GM12878 (cell line): Measurements from ENCODE around the gene UQCRFS1. TPM values are rescaled to one million over a fixed set of nuclear protein-coding genes. Genes with fewer than 3 reads are reported as not detected.

Source experiments
- ATAC-seq: fragments of 200-7000 bp; cut with Tn5 transposase; 3 replicates; pipeline ENCODE4 v1.9.1; 2020; ENCODE audit warnings: mild to moderate bottlenecking, moderate library complexity
- BruUV-seq: library from RNA; stranded (reverse); fragments of 400-500 nt; replicated peaks from 2 replicates; lab custom pipeline; 2021; lab: Mats Ljungman, UMichigan
- CTCF ChIA-PET: fragments of 300-600 bp; sonication (Branson Sonifier 250); formaldehyde crosslinking; extraction: SDS; loops from one replicate; lab custom pipeline; 2021; ENCODE audit warnings: inconsistent platforms; lab: Yijun Ruan, JAX
- POLR2A ChIA-PET: fragments of 350-600 bp; formaldehyde crosslinking; extraction: SDS; loops from one replicate; lab custom pipeline; 2021; ENCODE audit warnings: inconsistent platforms; lab: Charles Lee
- RAD21 ChIA-PET: fragments of 300-600 bp; sonication (Branson Sonifier 250); formaldehyde crosslinking; loops from one replicate; lab custom pipeline; 2023; ENCODE audit warnings: antibody characterized with exemption; ENCODE audit not compliant: unreplicated experiment; lab: Charles Lee
- SMC1A ChIA-PET: fragments of 300-600 bp; sonication (Branson Sonifier 250); formaldehyde crosslinking; loops from one replicate; lab custom pipeline; 2023; ENCODE audit not compliant: unreplicated experiment, uncharacterized antibody; lab: Charles Lee
- DNase-seq: peaks from one replicate; pipeline ENCODE4 v3.0.0-alpha.2; 2011; ENCODE audit warnings: low read depth, low spot score
- FAIRE-seq: peaks from 3 replicates; lab custom pipeline; 2011; peaks lifted over from hg19 to GRCh38; lab: Jason Lieb, UNC
- H2AFZ ChIP-seq: 2 replicates; pipeline ENCODE4 v1.6.0; 2011; ENCODE audit warnings: low read depth, low read length, control low read depth; ENCODE audit not compliant: control insufficient read depth
- H3K27ac ChIP-seq: 2 replicates; pipeline ENCODE4 v1.5.1; 2011; ENCODE audit warnings: control low read depth; ENCODE audit not compliant: control insufficient read depth, insufficient read depth
- H3K27me3 ChIP-seq, 2 experiments: replicated peaks in 1 of 2; 2 replicates each; pipeline versions ENCODE4 v1.6.0 to v1.6.1; 2011; ENCODE audit warnings: low read length in 1 of 2; ENCODE audit not compliant: control insufficient read depth in 2 of 2, insufficient read depth in 2 of 2
- H3K36me3 ChIP-seq, 2 experiments: 2 replicates each; pipeline ENCODE4 v1.5.1; 2011; ENCODE audit warnings: low read length in 1 of 2; ENCODE audit not compliant: control insufficient read depth in 2 of 2, insufficient read depth in 2 of 2
- H3K4me1 ChIP-seq: 2 replicates; pipeline ENCODE4 v1.6.1; 2011; ENCODE audit warnings: mild to moderate bottlenecking, low read length, moderate library complexity, mixed read lengths; ENCODE audit not compliant: control insufficient read depth, insufficient read depth
- H3K4me2 ChIP-seq: 2 replicates; pipeline ENCODE4 v1.6.0; 2011; ENCODE audit warnings: control low read depth; ENCODE audit not compliant: control insufficient read depth, insufficient read depth
- H3K4me3 ChIP-seq: fragments of 200-600 bp; sonication (generic); 2 replicates; pipeline ENCODE4 v1.5.1; 2016
- H3K79me2 ChIP-seq: 2 replicates; pipeline ENCODE4 v1.6.0; 2011; ENCODE audit warnings: low read length; ENCODE audit not compliant: control insufficient read depth, insufficient read depth
- H3K9ac ChIP-seq: 2 replicates; pipeline ENCODE4 v1.8.0; 2011; ENCODE audit warnings: low read length, control low read depth, mixed read lengths; ENCODE audit not compliant: control insufficient read depth, insufficient read depth
- H3K9me3 ChIP-seq: replicated peaks from 3 replicates; pipeline ENCODE4 v1.5.1; 2011; ENCODE audit warnings: mild to moderate bottlenecking, low read length; ENCODE audit not compliant: control insufficient read depth, insufficient read depth
- H4K20me1 ChIP-seq: 2 replicates; pipeline ENCODE4 v1.6.0; 2011; ENCODE audit not compliant: control insufficient read depth, insufficient read depth
- PAX5 ChIP-seq: IDR thresholded peaks from 2 replicates; pipeline ENCODE4 v1.6.1; 2011; ENCODE audit warnings: low read depth, low read length, borderline replicate concordance
- POLR2AphosphoS5 ChIP-seq: IDR thresholded peaks from 2 replicates; pipeline ENCODE4 v1.6.1; 2011; ENCODE audit warnings: mild to moderate bottlenecking, low read length, inconsistent platforms
- RCOR1 ChIP-seq: conservative IDR thresholded peaks from 2 replicates; pipeline ENCODE4 v1.6.1; 2012; ENCODE audit warnings: low read depth, low read length, improper control_type of control experiment
- SUPT20H ChIP-seq: IDR thresholded peaks from 2 replicates; pipeline ENCODE4 v1.6.1; 2011; ENCODE audit warnings: low read depth, mild to moderate bottlenecking, low read length, moderate library complexity, borderline replicate concordance; ENCODE audit not compliant: control insufficient read depth
- WRNIP1 ChIP-seq: IDR thresholded peaks from 2 replicates; pipeline ENCODE4 v1.6.1; 2011; ENCODE audit warnings: low read depth, low read length, improper control_type of control experiment, borderline replicate concordance
- WGBS: methylation state at CpG from one replicate; pipeline ENCODE4 v1.1.6; 2016; ENCODE audit warnings: low lambda C conversion rate; ENCODE audit not compliant: insufficient replicate concordance, insufficient coverage; ENCODE audit errors: missing lambda C conversion rate; 5-methylcytosine and 5-hydroxymethylcytosine counted together
- in situ Hi-C: fragments of 300-500 bp; cut with MboI; formaldehyde crosslinking; loops from 9 replicates; pipeline ENCODE4 v1.14.3; 2018; ENCODE audit warnings: mixed read lengths
- intact Hi-C: fragments of 100-400 bp; cut with micrococcal nuclease; formaldehyde crosslinking; loops from one replicate; pipeline ENCODE4 v1.14.2; 2022; ENCODE audit not compliant: unreplicated experiment
- polyA plus RNA-seq, 11 experiments: library from polyadenylated mRNA; depleted of rRNA in 4 of 11; unstranded in 6 of 11; stranded (reverse) in 5 of 11; fragments of >200 nt; fragmentation: Nextera tagmentation in 4 of 11; fragmentation: Illumina TruSeq in 1 of 11; extraction: Ambion mirVana in 4 of 11; extraction: Trizol in 1 of 11; gene quantifications; 1 replicate in 1 of 11; 2 replicates in 10 of 11; pipeline versions ENCODE4 v1.2.1 to v1.2.3, GENCODE V29; 2011 to 2016; ENCODE audit warnings: inconsistent platforms in 2 of 11, missing spikeins in 2 of 11, low read depth in 1 of 11
- total RNA-seq, 4 experiments: library from RNA; depleted of rRNA in 3 of 4; stranded (reverse); fragments of >200 nt in 3 of 4; fragmentation: Illumina TruSeq in 1 of 4; extraction: Trizol in 1 of 4; gene quantifications; 2 replicates each; pipeline versions ENCODE4 v1.2.1 to v1.2.3, GENCODE V29; 2013 to 2021
- TF ChIP-seq, protein P1 (sequence below): IDR thresholded peaks from 2 replicates; pipeline ENCODE4 v1.6.1; 2012; ENCODE audit warnings: mild to moderate bottlenecking, low read depth, low read length

Gene UQCRFS1
- total and polyA plus RNA-seq, 10 of the 15 experiments (the other 5 are each of a cell fraction or from before 2014, with no cell fraction given) = 9.3 to 125 (median 67.9) TPM

DNA sequence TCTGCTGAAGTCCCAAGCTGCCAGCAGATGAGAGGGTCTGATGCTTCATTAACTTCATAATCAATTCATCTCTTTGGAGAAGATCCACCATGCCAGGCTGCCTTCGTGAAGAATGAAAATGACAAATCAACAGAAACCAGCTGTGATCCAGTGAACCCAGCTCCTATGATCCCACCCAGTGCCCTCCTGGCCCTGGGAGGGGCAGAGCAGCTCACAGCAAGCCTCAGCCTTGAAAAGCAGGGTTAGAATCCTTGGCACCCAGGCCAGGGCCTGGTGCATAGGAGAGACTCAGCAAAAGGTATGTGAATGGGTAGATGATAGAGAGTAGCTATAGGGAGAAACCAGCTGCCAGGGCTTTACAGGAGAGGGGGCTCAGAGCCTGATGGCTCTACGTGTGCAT is 43.6 kb upstream of the UQCRFS1 start:
- DNase-seq = no peak
- ChIA-PET POLR2A (interaction anchor here (0.6 kb wide), 1 partner anchor 1301 kb away, joined by 5 read pairs; no protein-coding TSS in a partner anchor), CTCF (interaction anchor here (0.8 kb wide), 1 partner anchor 545 kb away, joined by 3 read pairs; no protein-coding TSS in a partner anchor), RAD21 (interaction anchor here (0.6 kb wide), 1 partner anchor 34 kb away, joined by 3 read pairs; no protein-coding TSS in a partner anchor), SMC1A (no interaction called here)
- FAIRE-seq = no peak
- no TSS peak for BruUV-seq
- Histone ChIP-seq H3K9ac (no peak overlapping the region), H3K79me2 (no peaks in the 10 kb centered on the region), H2AFZ (no peak overlapping the region), H3K4me2 (no peak overlapping the region), H3K4me3 (no peak overlapping the region), H3K9me3 (no peaks in the 10 kb centered on the region), H3K4me1 (no peaks in the 10 kb centered on the region), H3K36me3 (no peaks in the 10 kb centered on the region), H3K27me3 (no peaks in the 10 kb centered on the region), H3K27ac (no peak overlapping the region), H4K20me1 (no peaks in the 10 kb centered on the region)
- in situ Hi-C loops = no loop called here
- TF ChIP-seq PAX5 (no peak), WRNIP1 (no peak), RCOR1 (no peak), SUPT20H (no peak), POLR2AphosphoS5 (no peak)
- TF ChIP-seq, protein P1, sequence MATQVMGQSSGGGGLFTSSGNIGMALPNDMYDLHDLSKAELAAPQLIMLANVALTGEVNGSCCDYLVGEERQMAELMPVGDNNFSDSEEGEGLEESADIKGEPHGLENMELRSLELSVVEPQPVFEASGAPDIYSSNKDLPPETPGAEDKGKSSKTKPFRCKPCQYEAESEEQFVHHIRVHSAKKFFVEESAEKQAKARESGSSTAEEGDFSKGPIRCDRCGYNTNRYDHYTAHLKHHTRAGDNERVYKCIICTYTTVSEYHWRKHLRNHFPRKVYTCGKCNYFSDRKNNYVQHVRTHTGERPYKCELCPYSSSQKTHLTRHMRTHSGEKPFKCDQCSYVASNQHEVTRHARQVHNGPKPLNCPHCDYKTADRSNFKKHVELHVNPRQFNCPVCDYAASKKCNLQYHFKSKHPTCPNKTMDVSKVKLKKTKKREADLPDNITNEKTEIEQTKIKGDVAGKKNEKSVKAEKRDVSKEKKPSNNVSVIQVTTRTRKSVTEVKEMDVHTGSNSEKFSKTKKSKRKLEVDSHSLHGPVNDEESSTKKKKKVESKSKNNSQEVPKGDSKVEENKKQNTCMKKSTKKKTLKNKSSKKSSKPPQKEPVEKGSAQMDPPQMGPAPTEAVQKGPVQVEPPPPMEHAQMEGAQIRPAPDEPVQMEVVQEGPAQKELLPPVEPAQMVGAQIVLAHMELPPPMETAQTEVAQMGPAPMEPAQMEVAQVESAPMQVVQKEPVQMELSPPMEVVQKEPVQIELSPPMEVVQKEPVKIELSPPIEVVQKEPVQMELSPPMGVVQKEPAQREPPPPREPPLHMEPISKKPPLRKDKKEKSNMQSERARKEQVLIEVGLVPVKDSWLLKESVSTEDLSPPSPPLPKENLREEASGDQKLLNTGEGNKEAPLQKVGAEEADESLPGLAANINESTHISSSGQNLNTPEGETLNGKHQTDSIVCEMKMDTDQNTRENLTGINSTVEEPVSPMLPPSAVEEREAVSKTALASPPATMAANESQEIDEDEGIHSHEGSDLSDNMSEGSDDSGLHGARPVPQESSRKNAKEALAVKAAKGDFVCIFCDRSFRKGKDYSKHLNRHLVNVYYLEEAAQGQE = no peak
- intact Hi-C loops = no loop called here
- ATAC-seq = no peak
- 34% methylated on average over 2 of the region's 2 CpGs for WGBS
